Measurements from ENCODE around the gene ADGRA3.

ADGRA3 gene

DNA sequence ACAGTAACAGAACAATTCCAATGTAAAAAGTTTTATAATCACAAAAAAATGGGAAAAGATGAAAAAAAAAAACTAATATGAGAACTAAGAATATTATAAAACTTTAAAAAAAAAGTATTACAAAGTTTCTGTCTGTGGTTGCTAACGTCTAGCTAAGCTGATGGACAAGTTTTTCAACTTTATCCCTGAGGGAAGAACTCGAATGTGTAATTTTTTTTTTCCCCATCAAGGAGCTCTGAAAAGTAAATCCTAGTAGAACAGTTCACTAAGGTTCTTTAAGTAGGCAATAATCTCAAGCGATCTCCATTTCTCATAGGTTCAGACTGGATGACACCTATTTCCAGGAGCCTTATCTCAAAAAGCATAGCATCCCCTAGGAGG lies 14.2 kb downstream of the ADGRA3 start:
- POLR2A ChIA-PET = no interaction called here

DNA sequence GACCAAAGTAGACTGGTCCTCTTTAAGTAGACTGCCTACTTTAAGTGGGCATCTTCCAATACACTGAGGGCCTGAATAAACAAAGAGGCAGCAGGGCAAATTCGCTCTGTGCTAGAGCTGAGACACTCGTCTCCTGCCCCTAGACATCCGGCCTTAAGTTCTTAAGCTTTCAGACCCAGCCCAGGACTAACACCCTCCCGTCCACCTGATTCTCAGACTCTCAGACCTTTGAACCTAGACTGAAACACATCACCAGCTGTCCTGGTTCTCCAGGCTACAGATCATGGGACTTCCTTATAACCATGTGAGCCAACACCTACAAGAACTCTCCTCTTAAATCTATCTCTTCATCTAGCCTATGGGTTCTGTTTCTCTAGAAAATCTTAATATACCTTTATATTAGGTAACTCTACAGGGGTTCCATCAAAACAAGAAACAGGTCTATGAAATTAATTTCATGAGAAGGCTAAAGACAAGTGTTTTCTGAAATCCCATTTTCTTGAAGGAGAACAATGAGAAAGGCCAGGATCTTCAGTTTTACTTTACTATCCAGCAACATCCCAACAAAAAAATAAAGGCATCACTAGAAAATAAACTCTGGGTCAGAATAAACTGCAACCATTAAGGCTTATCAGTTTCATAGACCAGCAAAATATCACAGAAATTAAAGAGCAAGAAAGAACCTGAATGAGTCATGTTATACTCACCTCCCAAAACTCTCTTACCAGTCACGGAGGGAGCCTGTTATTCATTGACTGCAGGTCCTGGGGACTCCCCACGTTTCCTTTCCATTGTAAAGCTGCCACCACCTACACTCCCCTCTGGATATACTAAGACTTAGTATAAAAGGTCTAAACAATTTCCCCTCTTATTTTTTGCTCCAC lies 14.8 kb downstream of the ADGRA3 start:
- ChIA-PET CTCF (interaction anchor here (0.6 kb wide), 1 partner anchor 733 kb away, joined by 4 read pairs; no protein-coding TSS in a partner anchor), POLR2A (interaction anchor here (1.0 kb wide), 1 partner anchor 14 kb away, joined by 5 read pairs; the partner anchor contains the start of gene ADGRA3)
- H3K27ac ChIP-seq (ENCODE audit: extremely low read depth, low read depth, low read length) = peak overlapping the region; percentile 9; the same call in 1 of the 2 replicates
- H3K4me3 ChIP-seq (ENCODE audit: low read depth, low read length) = no peak overlapping the region
- no peaks in the 10 kb centered on the region for H3K9me3 ChIP-seq (ENCODE audit: control insufficient read depth, insufficient read depth, low read depth, low read length)
- TF ChIP-seq WT1 (tag by site-specific recombination; IDR thresholded peaks at IDR 0.05) = peak; percentile 84
- TF ChIP-seq, protein P1, sequence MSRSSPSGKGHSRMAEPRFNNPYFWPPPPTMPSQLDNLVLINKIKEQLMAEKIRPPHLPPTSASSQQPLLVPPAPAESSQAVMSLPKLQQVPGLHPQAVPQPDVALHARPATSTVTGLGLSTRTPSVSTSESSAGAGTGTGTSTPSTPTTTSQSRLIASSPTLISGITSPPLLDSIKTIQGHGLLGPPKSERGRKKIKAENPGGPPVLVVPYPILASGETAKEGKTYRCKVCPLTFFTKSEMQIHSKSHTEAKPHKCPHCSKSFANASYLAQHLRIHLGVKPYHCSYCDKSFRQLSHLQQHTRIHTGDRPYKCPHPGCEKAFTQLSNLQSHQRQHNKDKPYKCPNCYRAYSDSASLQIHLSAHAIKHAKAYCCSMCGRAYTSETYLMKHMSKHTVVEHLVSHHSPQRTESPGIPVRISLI (tag by site-specific recombination; IDR thresholded peaks at IDR 0.05) = no peak
- H3K36me3 ChIP-seq (ENCODE audit: control insufficient read depth in 2 of 2, insufficient read depth in 1 of 2, low read length in 2 of 2) = no peaks in the 10 kb centered on the region
- peaks cover 12% of the 10 kb centered on the region for H3K4me1 ChIP-seq (ENCODE audit: control insufficient read depth, insufficient read depth, low read length)

More for the DNA sequence above, 14.2 kb downstream of the ADGRA3 start:
- Histone ChIP-seq H3K4me3 (ENCODE audit: low read depth, low read length) (no peak overlapping the region), H3K9me3 (ENCODE audit: control insufficient read depth, insufficient read depth, low read depth, low read length) (no peaks in the 10 kb centered on the region), H3K27ac (ENCODE audit: extremely low read depth, low read depth, low read length) (no peak overlapping the region), H3K4me1 (ENCODE audit: control insufficient read depth, insufficient read depth, low read length) (peaks cover 12% of the 10 kb centered on the region), H3K36me3 (ENCODE audit: control insufficient read depth in 2 of 2, insufficient read depth in 1 of 2, low read length in 2 of 2) (no peaks in the 10 kb centered on the region)
- TF ChIP-seq ZSCAN23 (tag by site-specific recombination; IDR thresholded peaks at IDR 0.05) = no peak
- no peak for TF ChIP-seq ZNF174 (tag by site-specific recombination; IDR thresholded peaks at IDR 0.05)
- TF ChIP-seq ZNF16 (tag by site-specific recombination; IDR thresholded peaks at IDR 0.05; ENCODE audit: low read depth) = no peak
- no peak for TF ChIP-seq ZNF23 (tag by site-specific recombination; IDR thresholded peaks at IDR 0.05; ENCODE audit: borderline replicate concordance)
- CTCF ChIA-PET = interaction anchor here (0.6 kb wide), 1 partner anchor 734 kb away, joined by 4 read pairs; no protein-coding TSS in a partner anchor

DNA sequence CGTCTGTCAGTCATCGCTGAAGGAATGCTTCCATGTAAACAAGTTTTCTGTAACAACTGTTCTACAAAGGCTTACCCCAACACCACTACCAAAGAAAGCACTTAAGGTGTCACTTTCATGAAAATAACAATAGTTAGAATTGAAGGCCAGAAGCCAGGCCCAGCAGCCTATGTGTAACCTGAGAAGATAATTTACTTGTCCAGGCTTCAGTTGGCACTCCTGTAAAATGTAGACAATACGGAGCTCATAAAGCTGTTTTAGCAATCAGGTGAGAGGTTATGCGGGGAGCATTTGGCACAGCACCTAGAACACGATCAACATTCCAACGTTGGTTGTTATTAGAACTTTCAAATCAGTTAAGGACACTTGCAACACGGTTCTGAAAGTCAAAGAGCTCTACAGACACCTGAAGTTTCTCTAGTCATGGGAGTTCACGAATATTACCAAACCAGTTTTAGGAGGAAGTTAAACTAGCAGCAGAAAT lies 15.7 kb downstream of the ADGRA3 start:
- Histone ChIP-seq H3K4me1 (ENCODE audit: control insufficient read depth, insufficient read depth, low read length) (peaks cover 12% of the 10 kb centered on the region), H3K27ac (ENCODE audit: extremely low read depth, low read depth, low read length) (0 out of 2 replicates have a peak overlapping the region, but pooled peaks have one; percentile 9), H3K36me3 (ENCODE audit: control insufficient read depth in 2 of 2, insufficient read depth in 1 of 2, low read length in 2 of 2) (no peaks in the 10 kb centered on the region), H3K4me3 (ENCODE audit: low read depth, low read length) (no peak overlapping the region), H3K9me3 (ENCODE audit: control insufficient read depth, insufficient read depth, low read depth, low read length) (no peaks in the 10 kb centered on the region)
- CTCF ChIA-PET = no interaction called here
- POLR2A ChIA-PET = interaction anchor here (1.0 kb wide), 1 partner anchor 15 kb away, joined by 5 read pairs; the partner anchor contains the start of gene ADGRA3
- TF ChIP-seq, protein P2, sequence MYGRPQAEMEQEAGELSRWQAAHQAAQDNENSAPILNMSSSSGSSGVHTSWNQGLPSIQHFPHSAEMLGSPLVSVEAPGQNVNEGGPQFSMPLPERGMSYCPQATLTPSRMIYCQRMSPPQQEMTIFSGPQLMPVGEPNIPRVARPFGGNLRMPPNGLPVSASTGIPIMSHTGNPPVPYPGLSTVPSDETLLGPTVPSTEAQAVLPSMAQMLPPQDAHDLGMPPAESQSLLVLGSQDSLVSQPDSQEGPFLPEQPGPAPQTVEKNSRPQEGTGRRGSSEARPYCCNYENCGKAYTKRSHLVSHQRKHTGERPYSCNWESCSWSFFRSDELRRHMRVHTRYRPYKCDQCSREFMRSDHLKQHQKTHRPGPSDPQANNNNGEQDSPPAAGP (tag by site-specific recombination; IDR thresholded peaks at IDR 0.05) = no peak
- TF ChIP-seq ZNF366 (tag by site-specific recombination; conservative IDR thresholded peaks at IDR 0.05) (peak; percentile 33; the same call in 1 of the 2 replicates), ZNF843 (tag by site-specific recombination; IDR thresholded peaks at IDR 0.05) (peak; percentile 69), OSR2 (tag by site-specific recombination; IDR thresholded peaks at IDR 0.05) (peak; percentile 89), ZNF239 (tag by site-specific recombination; IDR thresholded peaks at IDR 0.05) (no peak), ZNF121 (tag by site-specific recombination; IDR thresholded peaks at IDR 0.05) (no peak), WT1 (tag by site-specific recombination; IDR thresholded peaks at IDR 0.05) (no peak; the same call in 1 of the 2 replicates), TCF7L2 (IDR thresholded peaks at IDR 0.05; ENCODE audit: borderline replicate concordance, low read depth, low read length) (peak; percentile 69), ZNF654 (tag by site-specific recombination; IDR thresholded peaks at IDR 0.05; ENCODE audit: low read depth) (no peak), ZNF391 (tag by site-specific recombination; IDR thresholded peaks at IDR 0.05; ENCODE audit: borderline replicate concordance, low read depth) (no peak), ZSCAN30 (tag by site-specific recombination; IDR thresholded peaks at IDR 0.05) (peak; percentile 85), ZNF777 (tag by site-specific recombination; IDR thresholded peaks at IDR 0.05; ENCODE audit: borderline replicate concordance) (no peak), ZBTB20 (tag by site-specific recombination; IDR thresholded peaks at IDR 0.05) (no peak)
- TF ChIP-seq, protein P3, sequence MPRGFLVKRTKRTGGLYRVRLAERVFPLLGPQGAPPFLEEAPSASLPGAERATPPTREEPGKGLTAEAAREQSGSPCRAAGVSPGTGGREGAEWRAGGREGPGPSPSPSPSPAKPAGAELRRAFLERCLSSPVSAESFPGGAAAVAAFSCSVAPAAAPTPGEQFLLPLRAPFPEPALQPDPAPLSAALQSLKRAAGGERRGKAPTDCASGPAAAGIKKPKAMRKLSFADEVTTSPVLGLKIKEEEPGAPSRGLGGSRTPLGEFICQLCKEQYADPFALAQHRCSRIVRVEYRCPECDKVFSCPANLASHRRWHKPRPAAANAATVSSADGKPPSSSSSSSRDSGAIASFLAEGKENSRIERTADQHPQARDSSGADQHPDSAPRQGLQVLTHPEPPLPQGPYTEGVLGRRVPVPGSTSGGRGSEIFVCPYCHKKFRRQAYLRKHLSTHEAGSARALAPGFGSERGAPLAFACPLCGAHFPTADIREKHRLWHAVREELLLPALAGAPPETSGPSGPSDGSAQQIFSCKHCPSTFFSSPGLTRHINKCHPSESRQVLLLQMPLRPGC (tag by site-specific recombination; IDR thresholded peaks at IDR 0.05) = no peak
- TF ChIP-seq, protein P4, sequence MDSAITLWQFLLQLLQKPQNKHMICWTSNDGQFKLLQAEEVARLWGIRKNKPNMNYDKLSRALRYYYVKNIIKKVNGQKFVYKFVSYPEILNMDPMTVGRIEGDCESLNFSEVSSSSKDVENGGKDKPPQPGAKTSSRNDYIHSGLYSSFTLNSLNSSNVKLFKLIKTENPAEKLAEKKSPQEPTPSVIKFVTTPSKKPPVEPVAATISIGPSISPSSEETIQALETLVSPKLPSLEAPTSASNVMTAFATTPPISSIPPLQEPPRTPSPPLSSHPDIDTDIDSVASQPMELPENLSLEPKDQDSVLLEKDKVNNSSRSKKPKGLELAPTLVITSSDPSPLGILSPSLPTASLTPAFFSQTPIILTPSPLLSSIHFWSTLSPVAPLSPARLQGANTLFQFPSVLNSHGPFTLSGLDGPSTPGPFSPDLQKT (IDR thresholded peaks at IDR 0.05; ENCODE audit: borderline replicate concordance, low read depth, low read length) = no peak
- TF ChIP-seq, protein P5, sequence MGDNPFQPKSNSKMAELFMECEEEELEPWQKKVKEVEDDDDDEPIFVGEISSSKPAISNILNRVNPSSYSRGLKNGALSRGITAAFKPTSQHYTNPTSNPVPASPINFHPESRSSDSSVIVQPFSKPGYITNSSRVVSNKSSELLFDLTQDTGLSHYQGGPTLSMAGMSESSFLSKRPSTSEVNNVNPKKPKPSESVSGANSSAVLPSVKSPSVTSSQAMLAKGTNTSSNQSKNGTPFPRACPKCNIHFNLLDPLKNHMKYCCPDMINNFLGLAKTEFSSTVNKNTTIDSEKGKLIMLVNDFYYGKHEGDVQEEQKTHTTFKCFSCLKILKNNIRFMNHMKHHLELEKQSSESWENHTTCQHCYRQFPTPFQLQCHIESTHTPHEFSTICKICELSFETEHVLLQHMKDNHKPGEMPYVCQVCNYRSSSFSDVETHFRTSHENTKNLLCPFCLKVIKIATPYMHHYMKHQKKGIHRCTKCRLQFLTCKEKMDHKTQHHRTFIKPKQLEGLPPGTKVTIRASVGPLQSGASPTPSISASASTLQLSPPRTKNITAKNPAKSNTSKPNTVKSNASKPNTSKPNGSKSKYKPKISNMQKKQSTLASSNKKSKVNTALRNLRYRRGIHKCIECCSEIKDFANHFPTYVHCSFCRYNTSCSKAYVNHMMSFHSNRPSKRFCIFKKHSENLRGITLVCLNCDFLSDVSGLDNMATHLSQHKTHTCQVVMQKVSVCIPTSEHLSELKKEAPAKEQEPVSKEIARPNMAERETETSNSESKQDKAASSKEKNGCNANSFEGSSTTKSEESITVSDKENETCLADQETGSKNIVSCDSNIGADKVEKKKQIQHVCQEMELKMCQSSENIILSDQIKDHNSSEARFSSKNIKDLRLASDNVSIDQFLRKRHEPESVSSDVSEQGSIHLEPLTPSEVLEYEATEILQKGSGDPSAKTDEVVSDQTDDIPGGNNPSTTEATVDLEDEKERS (tag by site-specific recombination; IDR thresholded peaks at IDR 0.05) = no peak

Data from HEK293 (cell line).